KOPT-K1 (cell line): ENCODE data around the gene PCDH9.
"Not testable (repeated sequence)": the region's sequence is repeated elsewhere in the genome, so short reads cannot be mapped to it uniquely, and the experiment has no call there.

Experiments used
- H3K27ac ChIP-seq: fragments of 200-600 bp; sonication (generic); 2 replicates; pipeline ENCODE4 v1.5.1; 2016; ENCODE audit warnings: antibody characterized with exemption, mild to moderate bottlenecking, low read depth, low read length; ENCODE audit not compliant: poor library complexity, severe bottlenecking
- H3K36me3 ChIP-seq: fragments of 200-600 bp; sonication (generic); 2 replicates; pipeline ENCODE4 v1.5.1; 2017; ENCODE audit warnings: antibody characterized with exemption, mild to moderate bottlenecking, low read length, moderate library complexity; ENCODE audit not compliant: insufficient read depth
- H3K9me3 ChIP-seq: fragments of 200-600 bp; sonication (generic); 2 replicates; pipeline ENCODE4 v1.5.1; 2017; ENCODE audit warnings: antibody characterized with exemption, low read length, mild to moderate bottlenecking; ENCODE audit not compliant: insufficient read depth, poor library complexity, severe bottlenecking

The PCDH9 gene

GRCh38 chr13:66624302-66624701 lies 605.8 kb downstream of the PCDH9 start:
- H3K9me3 ChIP-seq: no peaks in the 10 kb centered on the region
- H3K36me3 ChIP-seq: no peaks in the 10 kb centered on the region
- H3K27ac ChIP-seq: no peak overlapping the region

- no peak overlapping the region for H3K27ac ChIP-seq
- no peaks in the 10 kb centered on the region for H3K9me3 ChIP-seq
- H3K36me3 ChIP-seq: no peaks in the 10 kb centered on the region
Measured at GRCh38 chr13:66623129-66623820, 606.9 kb downstream of the PCDH9 start.

GRCh38 chr13:66621906-66622447 lies 608.2 kb downstream of the PCDH9 start:
- not testable (repeated sequence) for H3K27ac ChIP-seq, H3K36me3 ChIP-seq

GRCh38 chr13:66618702-66619101 lies 611.4 kb downstream of the PCDH9 start:
- Histone ChIP-seq H3K36me3 (no peaks in the 10 kb centered on the region), H3K9me3 (no peaks in the 10 kb centered on the region), H3K27ac (no peak overlapping the region)

More at GRCh38 chr13:66621906-66622447, 608.2 kb downstream of the PCDH9 start:
- H3K9me3 ChIP-seq: not testable (repeated sequence)

GRCh38 chr13:66617786-66618185 lies 612.4 kb downstream of the PCDH9 start:
- H3K9me3 ChIP-seq: no peaks in the 10 kb centered on the region
- H3K36me3 ChIP-seq: no peaks in the 10 kb centered on the region
- no peak overlapping the region for H3K27ac ChIP-seq

- no peaks in the 10 kb centered on the region for H3K9me3 ChIP-seq
- no peak overlapping the region for H3K27ac ChIP-seq
- no peaks in the 10 kb centered on the region for H3K36me3 ChIP-seq
Measured at GRCh38 chr13:66612983-66613382, 617.2 kb downstream of the PCDH9 start.

- no peak overlapping the region for H3K27ac ChIP-seq
- H3K36me3 ChIP-seq: no peaks in the 10 kb centered on the region
- H3K9me3 ChIP-seq: no peaks in the 10 kb centered on the region
Measured at GRCh38 chr13:66586489-66586888, 643.6 kb downstream of the PCDH9 start.

- Histone ChIP-seq H3K36me3 (no peaks in the 10 kb centered on the region), H3K27ac (no peak overlapping the region)
Measured at GRCh38 chr13:66585669-66586203, 644.4 kb downstream of the PCDH9 start.

GRCh38 chr13:66581675-66582074 lies 648.5 kb downstream of the PCDH9 start:
- H3K36me3 ChIP-seq: no peaks in the 10 kb centered on the region
- H3K27ac ChIP-seq: no peak overlapping the region
- H3K9me3 ChIP-seq: no peaks in the 10 kb centered on the region

More at GRCh38 chr13:66585669-66586203, 644.4 kb downstream of the PCDH9 start:
- no peaks in the 10 kb centered on the region for H3K9me3 ChIP-seq

- Histone ChIP-seq H3K36me3 (no peaks in the 10 kb centered on the region), H3K27ac (no peak overlapping the region), H3K9me3 (no peaks in the 10 kb centered on the region)
Measured at GRCh38 chr13:66578305-66578704, 651.8 kb downstream of the PCDH9 start.

- Histone ChIP-seq H3K36me3 (no peaks in the 10 kb centered on the region), H3K27ac (no peak overlapping the region), H3K9me3 (no peaks in the 10 kb centered on the region)
Measured at GRCh38 chr13:66577358-66577757, 652.8 kb downstream of the PCDH9 start.

- Histone ChIP-seq H3K36me3 (no peaks in the 10 kb centered on the region), H3K9me3 (no peaks in the 10 kb centered on the region), H3K27ac (no peak overlapping the region)
Measured at GRCh38 chr13:66576381-66576780, 653.8 kb downstream of the PCDH9 start.

GRCh38 chr13:66574606-66575005 lies 655.5 kb downstream of the PCDH9 start:
- Histone ChIP-seq H3K36me3 (no peaks in the 10 kb centered on the region), H3K9me3 (no peaks in the 10 kb centered on the region), H3K27ac (no peak overlapping the region)

GRCh38 chr13:66567899-66568612 lies 662.1 kb downstream of the PCDH9 start:
- H3K9me3 ChIP-seq: no peaks in the 10 kb centered on the region
- H3K36me3 ChIP-seq: no peaks in the 10 kb centered on the region
- no peak overlapping the region for H3K27ac ChIP-seq

GRCh38 chr13:66565279-66565678 lies 664.9 kb downstream of the PCDH9 start:
- Histone ChIP-seq H3K36me3 (no peaks in the 10 kb centered on the region), H3K9me3 (no peaks in the 10 kb centered on the region), H3K27ac (no peak overlapping the region)
